Epithelial cell of esophagus (primary cell): ENCODE results near the gene CDH4.

Source experiments
- DNase-seq: peaks from one replicate; pipeline ENCODE4 v3.0.0; 2010; ENCODE audit warnings: low read depth
- H3K4me3 ChIP-seq: 2 replicates; pipeline ENCODE4 v1.5.1; 2011; ENCODE audit warnings: mild to moderate bottlenecking, low read length, control low read depth
- TF ChIP-seq, protein P1 (sequence below): IDR thresholded peaks from 2 replicates; pipeline ENCODE4 v1.5.1; 2011; ENCODE audit warnings: low read depth, mild to moderate bottlenecking, low read length, control low read depth, inconsistent platforms; ENCODE audit not compliant: insufficient read depth; ENCODE audit errors: missing control alignments

The CDH4 gene

DNA sequence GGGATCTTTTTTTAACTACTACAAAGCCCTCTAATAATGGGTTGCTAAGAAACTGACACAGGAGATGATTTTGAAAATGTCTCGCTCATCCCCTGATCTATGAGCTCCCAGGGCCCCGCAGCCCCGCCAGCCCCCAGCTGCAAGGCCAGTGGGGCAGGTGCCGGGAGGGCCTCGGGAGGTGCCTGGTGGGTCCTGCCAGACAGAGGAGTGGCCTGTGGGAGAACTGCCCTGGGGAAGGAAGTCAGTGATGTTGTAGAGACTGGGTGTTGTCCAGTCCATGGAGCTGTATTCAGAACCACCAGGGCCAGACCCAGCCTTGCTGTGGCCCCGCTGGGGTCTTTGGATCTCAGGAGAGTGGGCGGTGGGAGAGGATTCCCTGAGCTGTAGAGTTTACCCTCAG, 554.9 kb downstream of the CDH4 start:
- no peak for DNase-seq
- no peak overlapping the region for H3K4me3 ChIP-seq
- TF ChIP-seq, protein P1, sequence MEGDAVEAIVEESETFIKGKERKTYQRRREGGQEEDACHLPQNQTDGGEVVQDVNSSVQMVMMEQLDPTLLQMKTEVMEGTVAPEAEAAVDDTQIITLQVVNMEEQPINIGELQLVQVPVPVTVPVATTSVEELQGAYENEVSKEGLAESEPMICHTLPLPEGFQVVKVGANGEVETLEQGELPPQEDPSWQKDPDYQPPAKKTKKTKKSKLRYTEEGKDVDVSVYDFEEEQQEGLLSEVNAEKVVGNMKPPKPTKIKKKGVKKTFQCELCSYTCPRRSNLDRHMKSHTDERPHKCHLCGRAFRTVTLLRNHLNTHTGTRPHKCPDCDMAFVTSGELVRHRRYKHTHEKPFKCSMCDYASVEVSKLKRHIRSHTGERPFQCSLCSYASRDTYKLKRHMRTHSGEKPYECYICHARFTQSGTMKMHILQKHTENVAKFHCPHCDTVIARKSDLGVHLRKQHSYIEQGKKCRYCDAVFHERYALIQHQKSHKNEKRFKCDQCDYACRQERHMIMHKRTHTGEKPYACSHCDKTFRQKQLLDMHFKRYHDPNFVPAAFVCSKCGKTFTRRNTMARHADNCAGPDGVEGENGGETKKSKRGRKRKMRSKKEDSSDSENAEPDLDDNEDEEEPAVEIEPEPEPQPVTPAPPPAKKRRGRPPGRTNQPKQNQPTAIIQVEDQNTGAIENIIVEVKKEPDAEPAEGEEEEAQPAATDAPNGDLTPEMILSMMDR, result no peak

DNA sequence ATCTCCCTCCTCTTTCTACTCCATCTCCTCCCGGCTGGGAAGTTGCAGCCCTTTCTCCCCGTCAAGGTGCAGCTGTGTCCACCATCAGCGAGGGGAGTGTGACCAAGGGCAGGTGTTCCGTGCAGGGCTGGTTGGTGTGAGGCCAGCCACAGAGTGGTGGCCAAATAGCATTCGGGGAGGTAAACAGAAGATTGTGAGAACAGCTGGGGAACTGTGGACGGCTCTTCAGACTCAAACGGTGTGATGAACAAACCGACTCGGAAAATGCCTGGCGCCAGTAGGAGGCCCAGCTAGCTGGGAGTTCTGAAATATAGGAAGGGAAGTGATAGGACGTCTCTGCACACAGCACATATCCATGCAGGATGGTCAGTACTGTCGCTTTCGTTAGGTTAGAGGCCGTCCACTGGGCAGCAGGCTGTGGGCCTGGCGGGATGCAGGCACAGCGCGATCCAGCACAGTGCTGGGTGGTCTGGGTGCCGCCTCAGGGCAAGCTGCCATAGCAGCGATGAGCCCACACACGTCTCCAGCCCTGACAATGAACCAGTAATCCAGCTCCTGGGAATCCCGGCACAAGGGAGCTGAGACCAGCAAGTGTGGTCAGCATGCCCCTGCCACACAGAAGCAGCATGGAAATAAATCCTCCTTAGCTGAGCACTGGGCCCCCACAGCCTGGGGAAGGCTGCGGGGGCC, 555.6 kb downstream of the CDH4 start:
- DNase-seq, result no peak
- no peak overlapping the region for H3K4me3 ChIP-seq
- TF ChIP-seq, protein P1, result no peak

DNA sequence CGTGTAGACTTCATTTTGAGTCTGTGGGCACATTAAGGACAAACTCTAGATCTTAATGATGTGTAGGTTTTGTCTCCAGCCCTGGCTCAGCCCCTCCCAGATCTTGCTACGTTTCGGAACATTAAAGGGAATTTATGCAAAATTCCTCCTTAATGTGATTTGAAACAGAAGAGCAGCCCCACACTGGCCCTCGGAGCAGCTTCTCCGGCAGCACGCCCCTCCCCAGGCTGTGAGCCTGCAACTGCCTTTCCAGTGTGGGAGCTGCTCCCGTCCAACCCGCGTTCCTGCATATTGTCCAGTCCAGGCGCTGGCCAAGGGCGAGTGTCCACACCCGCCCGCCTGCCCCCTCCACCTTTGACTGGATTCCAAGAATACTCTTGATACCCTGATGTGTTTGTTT, 556.4 kb downstream of the CDH4 start:
- H3K4me3 ChIP-seq, result no peak overlapping the region
- TF ChIP-seq, protein P1, result no peak
- no peak for DNase-seq

DNA sequence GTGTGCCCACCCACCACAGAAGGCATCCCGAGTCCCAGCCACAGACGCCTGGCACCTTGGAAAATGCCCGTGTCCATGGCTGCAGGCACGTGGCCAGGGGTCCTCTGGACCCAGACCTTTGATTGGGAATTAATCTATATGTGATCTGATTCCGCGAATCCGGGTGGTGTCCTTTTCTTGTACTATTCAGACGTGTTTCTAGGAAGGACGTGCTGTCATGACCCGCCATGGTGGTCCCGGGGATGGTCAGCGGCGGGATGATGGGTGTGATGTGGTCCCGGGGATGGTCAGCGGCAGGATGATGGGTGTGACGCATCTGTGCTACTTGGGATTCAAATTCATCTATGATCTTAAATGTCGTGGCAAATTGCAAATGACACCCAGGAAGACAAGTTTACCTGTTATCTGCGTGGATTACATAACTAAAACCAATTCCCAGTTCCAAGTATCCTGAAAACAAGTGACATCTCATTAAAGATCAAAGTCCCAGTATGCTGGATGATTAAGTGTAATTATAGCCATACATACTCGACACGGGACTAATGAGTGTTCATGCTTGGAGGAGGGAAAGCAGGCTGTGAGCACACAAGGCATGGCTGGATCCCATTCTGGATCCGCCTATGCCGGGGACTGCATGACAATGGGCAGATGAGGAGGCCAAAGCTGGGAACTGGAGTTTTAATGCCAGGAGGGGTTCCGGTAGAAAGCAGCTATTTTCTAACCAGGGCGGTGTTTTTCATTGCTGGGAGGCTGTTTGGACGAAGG, 557.1 kb downstream of the CDH4 start:
- no peak for DNase-seq
- TF ChIP-seq, protein P1, result no peak
- no peak overlapping the region for H3K4me3 ChIP-seq

DNA sequence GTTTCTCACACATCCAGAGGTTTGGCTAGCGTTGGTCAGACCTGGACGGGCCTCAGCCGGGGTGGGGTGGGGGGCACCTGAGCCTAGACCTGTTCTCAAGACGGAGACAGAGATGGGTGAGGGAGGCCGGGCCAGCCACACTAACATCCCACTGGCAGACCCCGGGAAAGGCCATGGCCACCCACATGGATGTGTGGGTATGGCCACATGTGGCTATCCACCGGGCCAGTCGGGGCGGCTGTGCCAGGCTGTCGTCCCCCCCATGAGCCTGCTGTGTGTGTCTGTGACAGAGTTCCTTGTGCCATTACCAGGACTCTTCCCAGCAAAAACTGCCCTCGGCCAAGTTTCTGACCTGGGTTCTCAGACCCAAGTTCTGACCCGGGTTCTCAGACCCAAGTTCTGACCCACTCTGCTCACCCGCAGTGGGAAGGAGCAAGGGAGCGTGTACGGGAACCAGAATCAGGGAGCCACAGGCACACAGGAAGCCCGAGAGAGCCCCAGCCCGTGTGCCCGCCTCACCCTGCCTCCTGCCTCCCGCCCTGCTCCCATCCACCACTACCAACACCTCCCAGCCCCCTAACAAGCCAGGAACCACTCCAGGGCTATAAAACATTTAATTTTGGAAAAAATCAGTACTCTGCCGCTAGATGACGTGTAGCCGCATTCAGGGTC, 558.1 kb downstream of the CDH4 start:
- no peak for DNase-seq
- TF ChIP-seq, protein P1, result no peak
- H3K4me3 ChIP-seq, result no peak overlapping the region

DNA sequence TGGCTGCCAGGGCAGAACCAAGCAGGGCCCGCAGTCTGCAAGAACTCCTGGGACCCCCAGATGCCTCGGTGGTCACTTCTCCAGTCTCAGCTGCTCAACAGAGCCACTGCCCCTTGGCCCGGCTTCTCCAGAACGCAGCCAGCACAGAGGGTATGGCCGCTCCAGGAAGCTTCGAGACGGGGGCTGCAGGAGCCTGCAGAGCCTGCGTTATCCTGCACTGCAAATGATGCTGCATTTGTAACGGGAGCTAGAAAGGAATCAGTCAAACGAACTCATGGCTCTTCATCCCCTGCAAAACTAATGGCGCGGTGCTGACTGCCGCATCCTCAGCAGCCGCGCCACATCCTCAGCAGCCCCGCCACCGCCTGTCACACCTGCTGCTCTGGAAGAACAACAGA, 558.7 kb downstream of the CDH4 start:
- DNase-seq, result no peak
- no peak overlapping the region for H3K4me3 ChIP-seq
- TF ChIP-seq, protein P1, result no peak
